Transverse colon (tissue), 3 donors: ENCODE data around the gene POTEM.
"Not testable (repeated sequence)": the region's sequence is repeated elsewhere in the genome, so short reads cannot be mapped to it uniquely, and the experiment has no call there.

Experiments used
- CTCF ChIP-seq, 5 experiments: fragments of 200-600 bp in 3 of 5; fragments of 450-650 bp in 2 of 5; sonication (generic) in 3 of 5; IDR thresholded peaks; 1 replicate in 2 of 5; 2 replicates in 3 of 5; pipeline ENCODE4 v1.5.1; 2016 to 2017; ENCODE audit warnings: antibody characterized with exemption in 5 of 5, inconsistent platforms in 3 of 5, mild to moderate bottlenecking in 2 of 5, moderate library complexity in 1 of 5
- EP300 ChIP-seq: sonication (generic); formaldehyde crosslinking; IDR thresholded peaks from one replicate; pipeline ENCODE4 v1.6.1; 2017; ENCODE audit warnings: antibody characterized with exemption, low read depth

- not testable (repeated sequence) for TF ChIP-seq CTCF (IDR thresholded peaks at IDR 0.05); EP300
Measured at GRCh38 chr14:18967134-18967533, at the start of gene POTEM.
